Gastroesophageal sphincter (tissue), 3 donors: ENCODE data around the gene MYBPH.

Experiments used
- CTCF ChIP-seq, 4 experiments: fragments of 200-600 bp in 2 of 4; fragments of 450-650 bp in 2 of 4; sonication (generic) in 1 of 4; IDR thresholded peaks; one replicate each; pipeline ENCODE4 v1.5.1; 2017 to 2019; ENCODE audit warnings: antibody characterized with exemption in 4 of 4, mild to moderate bottlenecking in 2 of 4, moderate library complexity in 2 of 4
- EP300 ChIP-seq: sonication (generic); formaldehyde crosslinking; IDR thresholded peaks from one replicate; pipeline ENCODE4 v1.6.1; 2017; ENCODE audit warnings: antibody characterized with exemption, mild to moderate bottlenecking
- POLR2A ChIP-seq, 2 donors: fragments of 450-650 bp; IDR thresholded peaks; one replicate each; pipeline ENCODE4 v1.6.1; 2017; ENCODE audit warnings: antibody characterized with exemption in 2 of 2, mild to moderate bottlenecking in 2 of 2, moderate library complexity in 1 of 2
- POLR2AphosphoS5 ChIP-seq: sonication (generic); formaldehyde crosslinking; IDR thresholded peaks from one replicate; pipeline ENCODE4 v1.6.1; 2017; ENCODE audit warnings: antibody characterized with exemption

GRCh38 chr1:203201516-203202205 is 26.0 kb upstream of the MYBPH start:
- TF ChIP-seq EP300, result no peak
- no peak for TF ChIP-seq CTCF (IDR thresholded peaks at IDR 0.05)
- TF ChIP-seq POLR2A (IDR thresholded peaks at IDR 0.05), result no peak
- TF ChIP-seq POLR2AphosphoS5, result no peak
